Mesendoderm (in vitro differentiated cells): ENCODE results near the gene CACNA1C.

Experiments used
- DNase-seq: peaks from one replicate; pipeline ENCODE4 v3.0.0; 2013
- H2AK5ac ChIP-seq: 2 replicates; pipeline ENCODE4 v1.6.1; 2013; ENCODE audit warnings: low read length, inconsistent platforms
- H2BK120ac ChIP-seq: 2 replicates; pipeline ENCODE4 v1.6.1; 2013; ENCODE audit warnings: low read depth, mild to moderate bottlenecking, low read length, moderate library complexity, mixed read lengths
- H2BK15ac ChIP-seq: replicated peaks from 2 replicates; pipeline ENCODE4 v1.6.1; 2013; ENCODE audit warnings: low read depth, mild to moderate bottlenecking, moderate library complexity
- H2BK5ac ChIP-seq: 2 replicates; pipeline ENCODE4 v1.6.1; 2013; ENCODE audit warnings: low read length, inconsistent platforms
- H3K18ac ChIP-seq: 2 replicates; pipeline ENCODE4 v1.6.1; 2013; ENCODE audit warnings: mild to moderate bottlenecking, low read length, mixed read lengths
- H3K23ac ChIP-seq: one replicate; pipeline ENCODE4 v1.6.1; 2013; ENCODE audit warnings: low read length
- H3K27ac ChIP-seq: 2 replicates; pipeline ENCODE4 v1.5.1; 2013; ENCODE audit warnings: low read depth, mild to moderate bottlenecking, inconsistent platforms, low read length, moderate library complexity
- H3K27me3 ChIP-seq: 2 replicates; pipeline ENCODE4 v1.6.1; 2013; ENCODE audit warnings: low read length, control low read depth, mild to moderate bottlenecking, inconsistent platforms; ENCODE audit not compliant: insufficient read depth, poor library complexity
- H3K36me3 ChIP-seq: 2 replicates; pipeline ENCODE4 v1.6.1; 2013; ENCODE audit warnings: low read length, inconsistent platforms; ENCODE audit not compliant: control insufficient read depth, insufficient read depth
- H3K4ac ChIP-seq: one replicate; pipeline ENCODE4 v1.6.1; 2013; ENCODE audit warnings: low read depth, mild to moderate bottlenecking, low read length, moderate library complexity
- H3K4me1 ChIP-seq: 2 replicates; pipeline ENCODE4 v1.6.1; 2013; ENCODE audit warnings: low read depth, low read length, inconsistent platforms; ENCODE audit not compliant: control insufficient read depth
- H3K4me2 ChIP-seq: 2 replicates; pipeline ENCODE4 v1.6.1; 2013; ENCODE audit warnings: low read length
- H3K4me3 ChIP-seq: 2 replicates; pipeline ENCODE4 v1.5.1; 2013; ENCODE audit warnings: mild to moderate bottlenecking, low read length
- H3K56ac ChIP-seq: one replicate; pipeline ENCODE4 v1.6.1; 2013; ENCODE audit warnings: low read length
- H3K79me1 ChIP-seq: 2 replicates; pipeline ENCODE4 v1.6.1; 2013; ENCODE audit warnings: low read length, inconsistent platforms
- H3K79me2 ChIP-seq: 2 replicates; pipeline ENCODE4 v1.6.1; 2013; ENCODE audit warnings: mild to moderate bottlenecking, low read length; ENCODE audit not compliant: control insufficient read depth, insufficient read depth
- H3K9ac ChIP-seq: 2 replicates; pipeline ENCODE4 v1.6.1; 2013; ENCODE audit warnings: low read length, inconsistent platforms
- H4K5ac ChIP-seq: one replicate; pipeline ENCODE4 v1.6.1; 2013; ENCODE audit warnings: low read length
- H4K8ac ChIP-seq: one replicate; pipeline ENCODE4 v1.6.1; 2013; ENCODE audit warnings: low read depth, mild to moderate bottlenecking, control low read depth, low read length, moderate library complexity
- WGBS: extraction: QIAGEN DNeasy Blood & Tissue Kit; methylation state at CpG from one replicate; pipeline ENCODE4 v1.1.7; 2013; ENCODE audit warnings: low lambda C conversion rate, missing lambda C conversion rate; ENCODE audit not compliant: insufficient coverage; ENCODE audit errors: extremely low coverage; 5-methylcytosine and 5-hydroxymethylcytosine counted together

CACNA1C gene

DNA sequence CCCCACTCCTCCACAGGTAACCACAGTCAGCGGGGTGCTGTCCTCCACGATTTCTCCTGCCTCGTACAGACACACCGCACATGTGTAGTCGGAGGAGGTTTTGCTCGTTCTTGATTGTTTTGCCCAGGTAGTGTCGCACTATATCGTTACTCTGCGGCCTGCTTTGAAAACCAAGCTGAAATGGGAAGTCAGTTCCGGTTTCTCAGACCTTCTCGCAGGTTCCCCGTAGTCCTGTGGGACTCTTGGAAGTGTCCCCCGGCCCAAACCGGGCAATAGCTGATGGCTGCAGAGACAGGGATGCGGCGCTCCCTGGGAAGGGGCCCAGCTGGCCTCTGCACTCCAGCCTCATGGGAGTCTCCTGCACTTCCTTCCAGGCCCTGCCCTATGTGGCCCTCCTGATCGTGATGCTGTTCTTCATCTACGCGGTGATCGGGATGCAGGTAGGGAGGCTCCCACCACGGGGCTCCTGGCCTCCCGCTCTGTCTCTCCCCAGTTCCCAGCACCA, 600.7 kb downstream of the CACNA1C start:
- no peak for DNase-seq
- Histone ChIP-seq H3K27me3 (no peaks in the 10 kb centered on the region), H3K36me3 (no peaks in the 10 kb centered on the region), H3K4ac (no peak overlapping the region), H3K18ac (no peak overlapping the region), H2BK5ac (no peak overlapping the region), H3K4me3 (no peak overlapping the region), H3K79me2 (no peaks in the 10 kb centered on the region), H4K8ac (no peak overlapping the region), H2BK15ac (no peak overlapping the region), H2BK120ac (no peak overlapping the region), H4K5ac (no peak overlapping the region), H3K79me1 (no peaks in the 10 kb centered on the region), H2AK5ac (no peak overlapping the region), H3K4me1 (no peaks in the 10 kb centered on the region), H3K9ac (no peak overlapping the region), H3K4me2 (no peak overlapping the region), H3K27ac (no peak overlapping the region), H3K56ac (no peak overlapping the region), H3K23ac (no peak overlapping the region)
- no CpG with 5 or more reads among the region's 22 CpGs for WGBS

DNA sequence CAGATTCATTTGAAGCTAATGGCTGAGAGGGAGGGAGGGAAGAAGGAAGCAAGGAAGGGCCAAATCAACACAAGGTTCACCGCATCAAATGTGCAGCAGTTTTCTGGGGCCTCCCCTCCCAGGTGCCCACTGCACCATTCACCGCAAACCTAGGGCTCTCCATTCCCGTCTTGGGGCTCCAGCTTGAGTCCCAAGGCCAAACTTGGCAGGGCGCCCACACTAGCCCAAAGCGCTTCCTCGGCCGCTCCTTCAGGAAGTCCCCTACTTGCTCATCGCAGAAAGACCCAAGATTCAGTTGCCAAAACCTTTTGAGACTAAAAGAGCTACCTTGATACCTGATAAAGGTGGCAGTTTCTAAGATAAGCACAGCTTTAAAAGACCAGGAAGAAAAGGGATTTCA, 601.5 kb downstream of the CACNA1C start:
- Histone ChIP-seq H4K5ac (no peak overlapping the region), H2AK5ac (no peak overlapping the region), H3K18ac (no peak overlapping the region), H3K4me1 (no peaks in the 10 kb centered on the region), H4K8ac (no peak overlapping the region), H3K4me3 (no peak overlapping the region), H3K4me2 (no peak overlapping the region), H3K27me3 (no peaks in the 10 kb centered on the region), H3K27ac (no peak overlapping the region), H3K9ac (no peak overlapping the region), H3K56ac (no peak overlapping the region), H3K36me3 (no peaks in the 10 kb centered on the region), H2BK15ac (no peak overlapping the region), H2BK5ac (no peak overlapping the region), H2BK120ac (no peak overlapping the region), H3K4ac (no peak overlapping the region), H3K79me2 (no peaks in the 10 kb centered on the region), H3K23ac (no peak overlapping the region), H3K79me1 (no peaks in the 10 kb centered on the region)
- DNase-seq, result no peak
- no CpG with 5 or more reads among the region's 8 CpGs for WGBS

DNA sequence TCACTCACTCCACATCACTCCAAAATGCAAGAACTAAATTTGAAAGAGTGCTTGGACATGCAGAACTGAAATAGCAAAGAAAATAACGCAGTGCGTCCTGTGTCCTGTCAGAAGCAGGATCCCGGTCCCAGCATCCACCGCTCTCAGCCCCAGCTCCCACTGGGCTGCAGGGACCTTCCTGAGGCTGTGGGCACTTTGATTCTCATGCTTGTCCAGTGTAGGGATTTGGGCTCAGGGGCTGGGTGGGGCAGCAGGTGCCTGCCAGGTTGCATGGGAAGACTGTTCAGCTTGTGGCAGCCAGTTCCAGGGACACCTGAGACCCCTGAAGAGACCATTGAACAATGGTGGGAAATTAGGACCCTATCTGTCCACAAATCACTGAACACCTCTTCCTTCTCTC, 602.0 kb downstream of the CACNA1C start:
- Histone ChIP-seq H3K4me1 (no peaks in the 10 kb centered on the region), H3K36me3 (no peaks in the 10 kb centered on the region), H2BK120ac (no peak overlapping the region), H4K5ac (no peak overlapping the region), H3K18ac (no peak overlapping the region), H3K79me2 (no peaks in the 10 kb centered on the region), H3K23ac (no peak overlapping the region), H2BK15ac (no peak overlapping the region), H2AK5ac (no peak overlapping the region), H4K8ac (no peak overlapping the region), H3K4ac (no peak overlapping the region), H3K9ac (no peak overlapping the region), H2BK5ac (no peak overlapping the region), H3K27me3 (no peaks in the 10 kb centered on the region), H3K4me2 (no peak overlapping the region), H3K79me1 (no peaks in the 10 kb centered on the region), H3K56ac (no peak overlapping the region), H3K4me3 (no peak overlapping the region), H3K27ac (no peak overlapping the region)
- WGBS, result no CpG with 5 or more reads among the region's 4 CpGs
- no peak for DNase-seq

DNA sequence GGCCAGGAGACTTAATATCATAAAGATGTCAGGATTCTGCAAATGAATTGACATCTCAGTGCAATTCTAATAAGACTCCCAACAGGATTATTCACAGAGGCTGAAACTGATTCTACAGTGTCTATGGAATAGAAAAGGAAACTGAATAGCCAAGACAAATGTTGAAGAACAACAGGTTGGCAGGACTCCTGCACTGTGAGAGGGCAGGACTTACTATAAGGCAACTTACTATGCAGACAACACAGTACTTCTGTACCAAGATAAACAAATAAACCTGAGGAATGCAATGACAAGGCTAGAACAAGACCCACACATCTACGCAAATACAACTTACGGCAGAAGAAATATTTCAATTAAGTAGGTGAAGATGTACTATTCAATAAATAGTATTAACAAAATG, 609.7 kb downstream of the CACNA1C start:
- no peak overlapping the region for H3K4me3 ChIP-seq
- H3K27ac ChIP-seq, result no peak overlapping the region
- no peak overlapping the region for H2BK120ac ChIP-seq
- no peaks in the 10 kb centered on the region for H3K27me3 ChIP-seq
- no peak overlapping the region for H4K5ac ChIP-seq
- H3K23ac ChIP-seq, result no peak overlapping the region
- no peak for DNase-seq
- no peak overlapping the region for H2AK5ac ChIP-seq
- H2BK15ac ChIP-seq, result no peak overlapping the region
- H4K8ac ChIP-seq, result no peak overlapping the region
- no peak overlapping the region for H2BK5ac ChIP-seq
- no peak overlapping the region for H3K4ac ChIP-seq
- H3K4me2 ChIP-seq, result no peak overlapping the region
- H3K36me3 ChIP-seq, result no peaks in the 10 kb centered on the region
- H3K4me1 ChIP-seq, result no peaks in the 10 kb centered on the region
- H3K56ac ChIP-seq, result no peak overlapping the region
- H3K9ac ChIP-seq, result no peak overlapping the region
- no CpG with 5 or more reads among the region's 2 CpGs for WGBS
- no peak overlapping the region for H3K18ac ChIP-seq
- no peaks in the 10 kb centered on the region for H3K79me1 ChIP-seq
- H3K79me2 ChIP-seq, result no peaks in the 10 kb centered on the region

DNA sequence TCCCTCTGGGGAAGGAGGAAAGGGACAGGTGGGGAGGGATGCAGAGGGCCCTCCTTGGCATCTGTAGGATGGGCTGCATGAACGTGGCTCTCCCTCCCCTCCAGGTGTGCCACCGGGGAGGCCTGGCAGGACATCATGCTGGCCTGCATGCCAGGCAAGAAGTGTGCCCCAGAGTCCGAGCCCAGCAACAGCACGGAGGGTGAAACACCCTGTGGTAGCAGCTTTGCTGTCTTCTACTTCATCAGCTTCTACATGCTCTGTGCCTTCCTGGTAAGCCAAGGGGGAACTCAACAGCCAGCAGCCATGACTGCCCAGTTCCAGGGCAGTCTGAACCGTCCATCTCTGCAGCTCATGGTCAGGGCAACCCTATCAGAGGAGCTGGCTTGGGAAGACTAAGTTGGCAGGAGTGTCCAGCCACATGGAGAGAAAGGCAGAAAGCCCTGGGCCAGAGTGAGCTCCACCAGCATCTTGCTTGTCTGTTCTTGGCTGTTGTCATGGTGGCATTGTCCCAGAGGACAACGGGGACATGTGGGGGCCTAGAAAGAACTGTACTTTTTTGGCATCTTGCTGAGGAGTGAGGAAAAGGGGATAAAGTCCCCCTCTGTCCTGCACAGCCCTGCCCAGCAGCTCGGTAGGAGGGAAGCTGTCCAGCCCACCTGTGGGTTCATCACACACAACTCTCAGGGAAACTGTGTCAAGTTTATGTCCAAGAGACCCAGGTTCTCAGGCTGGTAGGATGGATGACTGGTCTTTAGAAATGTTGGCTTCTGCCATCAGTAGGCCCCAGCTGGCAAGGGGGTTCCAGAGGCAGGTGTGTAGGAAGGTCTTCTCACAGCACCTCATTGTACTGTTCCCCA, 612.2 kb downstream of the CACNA1C start:
- Histone ChIP-seq H3K23ac (no peak overlapping the region), H4K8ac (no peak overlapping the region), H4K5ac (no peak overlapping the region), H3K79me1 (no peaks in the 10 kb centered on the region), H3K79me2 (no peaks in the 10 kb centered on the region), H2BK5ac (no peak overlapping the region), H3K18ac (no peak overlapping the region), H3K56ac (no peak overlapping the region), H2BK15ac (no peak overlapping the region), H3K9ac (no peak overlapping the region), H3K27ac (no peak overlapping the region), H3K4ac (no peak overlapping the region), H3K4me2 (no peak overlapping the region), H2AK5ac (no peak overlapping the region), H3K4me3 (no peak overlapping the region), H3K4me1 (no peaks in the 10 kb centered on the region), H2BK120ac (no peak overlapping the region), H3K27me3 (no peaks in the 10 kb centered on the region), H3K36me3 (no peaks in the 10 kb centered on the region)
- no peak for DNase-seq
- WGBS, result no CpG with 5 or more reads among the region's 7 CpGs

DNA sequence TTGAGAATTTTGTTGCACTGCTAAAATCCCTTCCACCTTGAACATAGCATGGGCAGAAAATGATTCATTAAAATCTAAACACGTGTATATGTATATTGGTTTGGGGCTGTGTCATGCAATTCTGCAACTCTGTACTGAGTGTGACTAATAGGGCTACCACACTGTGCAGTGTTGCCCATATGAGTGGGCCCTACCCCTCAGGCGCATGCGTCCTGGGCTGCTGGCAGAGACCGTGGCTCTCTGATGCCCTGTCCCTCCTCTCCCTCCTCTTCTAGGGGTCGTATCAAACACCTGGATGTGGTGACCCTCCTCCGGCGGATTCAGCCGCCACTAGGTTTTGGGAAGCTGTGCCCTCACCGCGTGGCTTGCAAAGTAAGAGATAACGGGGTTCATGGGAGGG, 613.6 kb downstream of the CACNA1C start:
- Histone ChIP-seq H2AK5ac (no peak overlapping the region), H3K27ac (no peak overlapping the region), H3K79me2 (no peaks in the 10 kb centered on the region), H3K4me3 (no peak overlapping the region), H4K5ac (no peak overlapping the region), H4K8ac (no peak overlapping the region), H3K4me2 (no peak overlapping the region), H3K23ac (no peak overlapping the region), H3K36me3 (no peaks in the 10 kb centered on the region), H2BK5ac (no peak overlapping the region), H3K27me3 (no peaks in the 10 kb centered on the region), H3K18ac (no peak overlapping the region), H3K4me1 (no peaks in the 10 kb centered on the region), H3K9ac (no peak overlapping the region), H3K56ac (no peak overlapping the region), H2BK15ac (no peak overlapping the region), H3K4ac (no peak overlapping the region), H2BK120ac (no peak overlapping the region), H3K79me1 (no peaks in the 10 kb centered on the region)
- no CpG with 5 or more reads among the region's 11 CpGs for WGBS
- no peak for DNase-seq
